NCI-H460 (cell line): Measurements from ENCODE around the gene RMND5A. TPM values are rescaled to one million over a fixed set of nuclear protein-coding genes. Genes with fewer than 3 reads are reported as not detected.
A peak's percentile ranks its signal among the peaks of the same experiment; 100 is the strongest.

ENCODE experiments used
- DNase-seq: peaks from one replicate; pipeline ENCODE4 v3.0.0-alpha.2; 2016; ENCODE audit warnings: low read depth; ENCODE audit errors: extremely low read depth
- total RNA-seq: library from RNA; depleted of rRNA; stranded (reverse); fragments of >200 nt; shearing (Covaris generic); gene quantifications from 2 replicates; pipeline ENCODE4 v1.2.3, GENCODE V29; 2014

RMND5A gene
- total RNA-seq, 1 experiment from 2014 or later: 59.2 TPM

GRCh38 chr2:86788881-86789686, 69.0 kb downstream of the RMND5A start:
- no peak for DNase-seq

- DNase-seq: no peak
These were observed 69.6 kb downstream of the RMND5A start for GRCh38 chr2:86789687-86790133.

- no peak for DNase-seq
These were observed 70.1 kb downstream of the RMND5A start for GRCh38 chr2:86790134-86790675.

GRCh38 chr2:86790676-86791572, 70.8 kb downstream of the RMND5A start, which contains the start of gene CD8A:
TSS of gene CD8A (minus strand) at chr2:86790913. CDS start at chr2:86790825, 88 bp downstream.
- no peak for DNase-seq

DNA sequence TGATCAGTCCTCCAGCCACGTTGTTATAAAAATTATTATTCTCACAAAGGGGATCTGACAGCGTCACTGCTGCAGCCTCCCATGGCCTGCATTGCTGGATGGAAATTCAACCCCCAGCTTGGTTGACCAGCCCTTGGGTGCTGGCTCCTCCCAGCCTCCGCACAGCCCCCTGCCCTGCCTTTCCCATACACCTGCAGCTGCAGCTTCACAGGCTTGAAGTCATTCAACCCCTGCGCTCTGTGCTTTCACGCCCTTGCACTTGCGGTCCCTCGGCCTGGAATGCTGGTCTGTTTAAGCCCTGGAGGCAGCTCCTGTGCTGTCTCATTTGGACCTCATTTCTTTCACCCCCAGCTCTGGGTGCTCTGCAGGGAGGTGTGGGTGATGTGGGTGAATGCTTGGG, 71.5 kb downstream of the RMND5A start:
- no peak for DNase-seq

DNA sequence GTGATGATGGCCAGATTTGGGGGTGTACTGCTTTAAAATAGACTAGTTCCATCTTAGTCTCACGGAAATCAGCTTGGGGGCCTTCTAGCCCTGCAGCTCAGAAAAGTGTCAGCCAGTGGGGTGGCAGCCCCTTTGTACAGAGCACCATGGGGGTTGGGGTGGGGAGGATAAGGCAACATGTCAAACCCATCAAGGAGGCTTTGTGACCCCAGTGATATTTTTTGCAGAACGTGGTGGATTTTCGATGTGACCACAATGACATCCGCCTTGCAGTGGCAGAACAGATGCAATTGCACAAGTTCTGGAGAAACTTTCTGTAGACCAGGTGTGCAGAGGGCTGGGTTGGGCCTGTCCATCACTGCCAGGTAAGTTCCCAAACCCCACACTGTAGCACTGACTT, 73.7 kb downstream of the RMND5A start:
- DNase-seq: no peak

DNA sequence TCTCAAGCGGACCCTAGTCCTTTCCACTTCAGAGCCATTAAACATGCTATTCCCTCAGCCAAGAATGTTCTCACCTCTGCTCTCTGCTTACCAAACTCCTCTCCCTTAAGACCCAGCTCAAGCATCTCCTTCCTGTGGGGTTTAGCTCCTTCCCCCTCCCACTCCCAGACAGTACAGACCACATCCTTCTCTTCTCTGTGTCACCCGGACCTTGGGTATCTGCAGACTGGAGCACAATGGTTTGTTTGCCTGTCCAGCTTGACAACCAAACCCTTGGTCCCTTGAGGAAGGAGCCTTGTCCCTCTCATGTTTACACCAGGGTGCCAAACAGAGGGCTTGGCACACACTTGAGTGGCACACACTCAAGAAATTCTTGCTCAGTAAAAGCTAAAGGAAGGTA, 74.8 kb downstream of the RMND5A start:
- DNase-seq: no peak

DNA sequence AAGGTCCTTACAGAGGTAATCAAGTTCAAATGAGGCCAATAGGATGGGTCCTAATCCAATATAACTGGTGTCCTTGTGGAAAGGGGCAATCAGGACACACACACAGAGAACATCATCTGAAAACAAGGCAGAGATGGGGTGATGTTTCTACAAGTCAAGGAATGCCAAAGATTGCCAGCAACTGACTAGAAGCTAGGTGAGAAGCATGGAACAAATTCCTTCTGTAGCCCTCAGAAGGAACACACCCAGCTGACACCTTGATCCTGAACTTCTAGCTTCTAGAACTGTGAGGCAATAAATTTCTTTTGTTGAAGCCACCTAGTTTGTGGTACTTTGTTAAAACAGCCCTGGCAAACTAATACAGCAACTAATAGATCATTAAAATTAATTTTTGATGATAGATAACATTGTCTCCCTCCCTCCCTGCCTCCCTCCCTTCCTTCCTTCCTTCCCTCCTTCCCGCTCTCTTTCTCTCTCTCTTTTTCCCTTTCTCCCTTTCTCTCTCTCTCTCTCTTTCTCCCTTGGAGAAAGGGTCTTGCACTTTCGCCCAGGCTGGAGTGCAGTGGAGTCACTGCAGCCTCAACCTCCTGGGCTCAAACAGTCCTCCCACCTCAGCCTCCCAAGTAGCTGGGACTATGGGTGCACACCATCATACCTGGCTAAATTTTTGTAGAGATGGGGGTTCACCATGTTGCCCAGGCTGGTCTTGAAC, 80.9 kb downstream of the RMND5A start:
- DNase-seq: no peak

- DNase-seq: no peak
These were observed 86.2 kb downstream of the RMND5A start for GRCh38 chr2:86806059-86806857.

DNA sequence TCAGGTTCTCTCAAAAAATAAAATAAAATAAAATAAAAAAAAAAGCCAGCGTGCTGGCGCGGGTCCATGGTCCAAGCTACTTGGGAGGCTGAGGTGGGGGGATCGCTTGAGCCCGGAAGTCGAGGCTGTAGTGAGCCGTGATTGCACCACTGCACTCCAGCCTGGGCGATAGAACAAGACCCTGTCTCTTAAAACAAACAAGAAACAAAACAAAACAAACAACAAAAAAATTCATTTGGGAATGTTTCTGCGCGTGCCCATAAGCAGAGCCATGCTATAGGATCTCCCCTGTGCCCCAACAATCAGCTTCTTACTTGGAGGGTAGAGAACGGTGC, 87.0 kb downstream of the RMND5A start:
- no peak for DNase-seq

DNA sequence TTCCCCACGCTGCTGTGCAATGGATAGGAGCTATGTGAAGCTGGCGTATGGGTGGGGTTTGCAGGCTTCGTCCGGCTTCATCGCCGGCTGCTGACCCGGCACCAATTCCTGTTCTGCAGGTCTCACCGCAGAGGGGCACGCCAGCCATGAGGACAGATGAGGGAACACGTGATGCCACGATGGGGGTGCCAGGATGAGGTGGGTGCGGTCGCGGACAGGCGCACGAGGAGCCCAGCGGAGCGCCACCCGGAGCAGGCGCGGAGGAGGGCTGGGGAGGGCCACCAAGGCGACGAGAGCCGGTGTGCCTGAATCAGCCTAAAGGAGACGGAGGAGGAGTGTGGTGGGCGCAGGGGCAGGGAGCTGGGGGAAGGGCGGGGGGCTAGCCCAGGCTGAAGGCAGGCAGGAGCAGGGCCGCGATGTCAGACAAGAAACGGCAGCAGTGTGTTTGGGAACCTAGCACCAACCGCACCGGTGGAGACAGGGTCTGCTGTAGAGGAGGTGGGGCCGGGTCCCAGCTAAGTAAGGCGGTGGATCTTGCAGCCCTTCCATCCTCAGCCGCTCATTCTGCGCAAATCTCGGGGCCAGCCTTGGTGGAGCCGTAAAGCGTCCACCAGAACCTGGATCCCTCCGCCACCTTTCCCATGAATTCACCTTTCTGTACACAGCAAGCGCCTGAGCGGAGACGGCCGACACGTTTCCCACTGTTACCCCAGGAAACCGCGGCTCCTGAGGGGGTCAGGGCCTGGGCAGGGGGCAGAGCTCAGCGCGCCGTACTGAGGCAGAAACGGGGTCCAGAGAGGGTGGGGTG, 87.6 kb downstream of the RMND5A start:
- no peak for DNase-seq

- peak; percentile 89 for DNase-seq
These were observed 88.4 kb downstream of the RMND5A start for GRCh38 chr2:86808315-86809161.

GRCh38 chr2:86809481-86810121, 89.5 kb downstream of the RMND5A start:
- no peak for DNase-seq

GRCh38 chr2:86815611-86816010, 95.5 kb downstream of the RMND5A start:
- no peak for DNase-seq

GRCh38 chr2:86818114-86818801, 98.2 kb downstream of the RMND5A start:
- no peak for DNase-seq

DNA sequence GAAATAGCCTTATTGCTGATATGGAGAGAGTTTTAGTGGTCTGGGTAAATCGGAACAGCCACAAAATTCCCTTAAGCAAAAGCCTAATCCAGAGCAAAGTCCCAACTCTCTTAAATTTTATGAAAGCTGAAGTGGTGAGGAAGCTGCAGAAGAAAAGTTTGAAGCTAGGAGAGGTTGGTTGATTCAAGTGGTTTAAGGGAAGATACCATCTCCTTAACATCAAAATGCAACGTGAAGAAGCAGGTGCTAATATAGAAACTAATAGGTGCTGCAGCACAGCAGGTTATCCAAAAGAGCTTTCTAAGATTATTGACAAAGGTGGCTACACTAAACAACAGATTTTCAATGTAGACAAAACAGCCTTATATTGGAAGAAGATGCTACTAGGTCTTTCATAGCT, 98.9 kb downstream of the RMND5A start:
- no peak for DNase-seq

DNA sequence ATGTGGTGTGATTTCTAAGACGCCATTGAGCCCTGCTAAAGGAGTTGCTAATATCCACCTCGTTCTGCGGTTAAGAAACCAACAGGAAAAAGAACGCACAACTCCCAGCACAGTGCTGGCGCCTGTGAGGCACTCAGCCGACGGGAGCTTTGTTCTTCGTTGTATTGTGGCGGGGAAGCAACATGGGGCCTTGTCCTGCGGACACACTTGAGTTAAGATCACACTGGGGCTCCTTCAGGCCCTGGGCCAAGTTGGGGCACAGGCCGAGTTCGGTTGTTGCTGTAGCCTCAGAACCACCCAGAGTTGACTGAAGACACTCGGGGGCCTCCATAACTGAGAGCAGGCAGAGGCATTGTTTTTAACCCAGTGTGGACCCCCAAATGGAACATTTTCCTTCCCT, 101.2 kb downstream of the RMND5A start:
- no peak for DNase-seq
